Measurements from ENCODE around the gene SIX3.

DNA sequence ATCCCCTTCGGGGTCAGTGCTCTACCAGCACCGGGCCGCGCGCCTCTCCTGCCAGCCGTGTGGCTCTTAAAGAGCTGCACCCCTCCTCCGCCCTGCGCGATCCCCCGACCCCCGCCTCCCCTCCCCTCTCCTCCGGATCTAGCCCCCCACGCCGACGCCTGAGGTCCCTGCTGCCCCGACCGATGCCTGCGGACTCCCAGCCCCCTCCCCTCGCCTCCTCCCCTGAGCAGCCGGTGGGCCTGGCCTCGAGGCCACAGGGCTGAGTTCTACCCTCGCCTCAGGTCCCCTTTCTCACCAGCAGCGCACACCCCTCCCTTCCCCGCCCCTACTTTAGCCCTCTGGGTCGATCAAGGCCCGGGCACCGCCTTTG lies 5.8 kb upstream of the SIX3 start:
- TF ChIP-seq, protein P1, sequence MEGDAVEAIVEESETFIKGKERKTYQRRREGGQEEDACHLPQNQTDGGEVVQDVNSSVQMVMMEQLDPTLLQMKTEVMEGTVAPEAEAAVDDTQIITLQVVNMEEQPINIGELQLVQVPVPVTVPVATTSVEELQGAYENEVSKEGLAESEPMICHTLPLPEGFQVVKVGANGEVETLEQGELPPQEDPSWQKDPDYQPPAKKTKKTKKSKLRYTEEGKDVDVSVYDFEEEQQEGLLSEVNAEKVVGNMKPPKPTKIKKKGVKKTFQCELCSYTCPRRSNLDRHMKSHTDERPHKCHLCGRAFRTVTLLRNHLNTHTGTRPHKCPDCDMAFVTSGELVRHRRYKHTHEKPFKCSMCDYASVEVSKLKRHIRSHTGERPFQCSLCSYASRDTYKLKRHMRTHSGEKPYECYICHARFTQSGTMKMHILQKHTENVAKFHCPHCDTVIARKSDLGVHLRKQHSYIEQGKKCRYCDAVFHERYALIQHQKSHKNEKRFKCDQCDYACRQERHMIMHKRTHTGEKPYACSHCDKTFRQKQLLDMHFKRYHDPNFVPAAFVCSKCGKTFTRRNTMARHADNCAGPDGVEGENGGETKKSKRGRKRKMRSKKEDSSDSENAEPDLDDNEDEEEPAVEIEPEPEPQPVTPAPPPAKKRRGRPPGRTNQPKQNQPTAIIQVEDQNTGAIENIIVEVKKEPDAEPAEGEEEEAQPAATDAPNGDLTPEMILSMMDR (IDR thresholded peaks at IDR 0.05; ENCODE audit: extremely low read depth in 1 of 2, insufficient read depth in 1 of 2, low read depth in 1 of 2, low read length in 2 of 2) = no peak
- TF ChIP-seq POLR2A (IDR thresholded peaks at IDR 0.05; ENCODE audit: low read depth, low read length) = no peak
- no peak for TF ChIP-seq POLR2AphosphoS5 (IDR thresholded peaks at IDR 0.05; ENCODE audit: insufficient read depth, low read depth, low read length)
- TF ChIP-seq GATA2 (IDR thresholded peaks at IDR 0.05; ENCODE audit: insufficient read depth, insufficient read length, low read depth, low read length) = no peak
- no peak for TF ChIP-seq EZH2 (IDR thresholded peaks at IDR 0.05; ENCODE audit: borderline replicate concordance, low read depth, low read length, severe bottlenecking)
- TF ChIP-seq, protein P2, sequence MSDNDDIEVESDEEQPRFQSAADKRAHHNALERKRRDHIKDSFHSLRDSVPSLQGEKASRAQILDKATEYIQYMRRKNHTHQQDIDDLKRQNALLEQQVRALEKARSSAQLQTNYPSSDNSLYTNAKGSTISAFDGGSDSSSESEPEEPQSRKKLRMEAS (IDR thresholded peaks at IDR 0.05; ENCODE audit: insufficient read depth, insufficient read length) = no peak
- no peak for TF ChIP-seq MYC (IDR thresholded peaks at IDR 0.05; ENCODE audit: low read depth, low read length)
- no peak for TF ChIP-seq FOS (IDR thresholded peaks at IDR 0.05; ENCODE audit: borderline replicate concordance, insufficient read depth, low read length)
- no peak for TF ChIP-seq JUN (IDR thresholded peaks at IDR 0.05; ENCODE audit: borderline replicate concordance, insufficient read depth, insufficient read length, low read depth)
